ENCODE measurements around the gene CDKAL1.

Gene CDKAL1

GRCh38 chr6:21163110-21163837 lies 629.0 kb downstream of the CDKAL1 start:
- Histone ChIP-seq H3K27ac (ENCODE audit: low read length) (no peak overlapping the region), H3K9me3 (ENCODE audit: control insufficient read depth in 2 of 2, low read length in 2 of 2) (no peaks in the 10 kb centered on the region), H3K4me1 (ENCODE audit: control insufficient read depth, insufficient read depth, low read length) (no peaks in the 10 kb centered on the region), H3K9ac (ENCODE audit: low read length in 2 of 2) (no peak overlapping the region), H3K4me3 (ENCODE audit: low read length in 2 of 2) (no peak overlapping the region), H3K27me3 (ENCODE audit: control insufficient read depth in 1 of 2, insufficient read depth in 2 of 2, low read length in 2 of 2) (no peaks in the 10 kb centered on the region), H3K36me3 (ENCODE audit: control insufficient read depth in 2 of 2, insufficient read depth in 2 of 2, low read length in 2 of 2) (no peaks in the 10 kb centered on the region)

GRCh38 chr6:21163838-21164180 lies 629.6 kb downstream of the CDKAL1 start:
- Histone ChIP-seq H3K27ac (ENCODE audit: low read length) (no peak overlapping the region), H3K4me1 (ENCODE audit: control insufficient read depth, insufficient read depth, low read length) (no peaks in the 10 kb centered on the region), H3K9ac (ENCODE audit: low read length in 2 of 2) (no peak overlapping the region), H3K36me3 (ENCODE audit: control insufficient read depth in 2 of 2, insufficient read depth in 2 of 2, low read length in 2 of 2) (no peaks in the 10 kb centered on the region), H3K27me3 (ENCODE audit: control insufficient read depth in 1 of 2, insufficient read depth in 2 of 2, low read length in 2 of 2) (no peaks in the 10 kb centered on the region), H3K4me3 (ENCODE audit: low read length in 2 of 2) (no peak overlapping the region), H3K9me3 (ENCODE audit: control insufficient read depth in 2 of 2, low read length in 2 of 2) (no peaks in the 10 kb centered on the region)

GRCh38 chr6:21164768-21165326 lies 630.6 kb downstream of the CDKAL1 start:
- H3K27ac ChIP-seq (ENCODE audit: low read length), result no peak overlapping the region
- no peaks in the 10 kb centered on the region for H3K36me3 ChIP-seq (ENCODE audit: control insufficient read depth in 2 of 2, insufficient read depth in 2 of 2, low read length in 2 of 2)
- H3K27me3 ChIP-seq (ENCODE audit: control insufficient read depth in 1 of 2, insufficient read depth in 2 of 2, low read length in 2 of 2), result no peaks in the 10 kb centered on the region
- no peaks in the 10 kb centered on the region for H3K4me1 ChIP-seq (ENCODE audit: control insufficient read depth, insufficient read depth, low read length)
- no peak overlapping the region for H3K9ac ChIP-seq (ENCODE audit: low read length in 2 of 2)
- H3K9me3 ChIP-seq (ENCODE audit: control insufficient read depth in 2 of 2, low read length in 2 of 2), result no peaks in the 10 kb centered on the region
- H3K4me3 ChIP-seq (ENCODE audit: low read length in 2 of 2), result no peak overlapping the region

GRCh38 chr6:21166754-21167153 lies 632.5 kb downstream of the CDKAL1 start:
- no peak overlapping the region for H3K4me3 ChIP-seq (ENCODE audit: low read length in 2 of 2)
- H3K4me1 ChIP-seq (ENCODE audit: control insufficient read depth, insufficient read depth, low read length), result no peaks in the 10 kb centered on the region
- H3K27ac ChIP-seq (ENCODE audit: low read length), result no peak overlapping the region

GRCh38 chr6:21167790-21168189 lies 633.5 kb downstream of the CDKAL1 start:
- H3K36me3 ChIP-seq (ENCODE audit: control insufficient read depth in 2 of 2, insufficient read depth in 2 of 2, low read length in 2 of 2), result no peaks in the 10 kb centered on the region
- H3K27me3 ChIP-seq (ENCODE audit: control insufficient read depth in 1 of 2, insufficient read depth in 2 of 2, low read length in 2 of 2), result no peaks in the 10 kb centered on the region
- no peaks in the 10 kb centered on the region for H3K9me3 ChIP-seq (ENCODE audit: control insufficient read depth in 2 of 2, low read length in 2 of 2)
- no peak overlapping the region for H3K9ac ChIP-seq (ENCODE audit: low read length in 2 of 2)
- H3K4me3 ChIP-seq (ENCODE audit: low read length in 2 of 2), result no peak overlapping the region
- H3K27ac ChIP-seq (ENCODE audit: low read length), result no peak overlapping the region
- H3K4me1 ChIP-seq (ENCODE audit: control insufficient read depth, insufficient read depth, low read length), result no peaks in the 10 kb centered on the region

More at GRCh38 chr6:21166754-21167153, 632.5 kb downstream of the CDKAL1 start:
- H3K9ac ChIP-seq (ENCODE audit: low read length in 2 of 2), result no peak overlapping the region
- H3K9me3 ChIP-seq (ENCODE audit: control insufficient read depth in 2 of 2, low read length in 2 of 2), result no peaks in the 10 kb centered on the region
- no peaks in the 10 kb centered on the region for H3K27me3 ChIP-seq (ENCODE audit: control insufficient read depth in 1 of 2, insufficient read depth in 2 of 2, low read length in 2 of 2)
- no peaks in the 10 kb centered on the region for H3K36me3 ChIP-seq (ENCODE audit: control insufficient read depth in 2 of 2, insufficient read depth in 2 of 2, low read length in 2 of 2)

- Histone ChIP-seq H3K36me3 (ENCODE audit: control insufficient read depth in 2 of 2, insufficient read depth in 2 of 2, low read length in 2 of 2) (no peaks in the 10 kb centered on the region), H3K4me1 (ENCODE audit: control insufficient read depth, insufficient read depth, low read length) (no peaks in the 10 kb centered on the region), H3K9ac (ENCODE audit: low read length in 2 of 2) (no peak overlapping the region), H3K27me3 (ENCODE audit: control insufficient read depth in 1 of 2, insufficient read depth in 2 of 2, low read length in 2 of 2) (no peaks in the 10 kb centered on the region), H3K9me3 (ENCODE audit: control insufficient read depth in 2 of 2, low read length in 2 of 2) (no peaks in the 10 kb centered on the region), H3K27ac (ENCODE audit: low read length) (no peak overlapping the region), H3K4me3 (ENCODE audit: low read length in 2 of 2) (no peak overlapping the region)
These were observed 637.5 kb downstream of the CDKAL1 start for GRCh38 chr6:21171801-21172200.

- Histone ChIP-seq H3K36me3 (ENCODE audit: control insufficient read depth in 2 of 2, insufficient read depth in 2 of 2, low read length in 2 of 2) (no peaks in the 10 kb centered on the region), H3K27me3 (ENCODE audit: control insufficient read depth in 1 of 2, insufficient read depth in 2 of 2, low read length in 2 of 2) (no peaks in the 10 kb centered on the region), H3K9ac (ENCODE audit: low read length in 2 of 2) (no peak overlapping the region), H3K4me3 (ENCODE audit: low read length in 2 of 2) (no peak overlapping the region), H3K27ac (ENCODE audit: low read length) (no peak overlapping the region), H3K4me1 (ENCODE audit: control insufficient read depth, insufficient read depth, low read length) (no peaks in the 10 kb centered on the region), H3K9me3 (ENCODE audit: control insufficient read depth in 2 of 2, low read length in 2 of 2) (no peaks in the 10 kb centered on the region)
These were observed 638.8 kb downstream of the CDKAL1 start for GRCh38 chr6:21173031-21173430.

GRCh38 chr6:21173678-21174077 lies 639.4 kb downstream of the CDKAL1 start:
- Histone ChIP-seq H3K27me3 (ENCODE audit: control insufficient read depth in 1 of 2, insufficient read depth in 2 of 2, low read length in 2 of 2) (no peaks in the 10 kb centered on the region), H3K9ac (ENCODE audit: low read length in 2 of 2) (no peak overlapping the region), H3K4me3 (ENCODE audit: low read length in 2 of 2) (no peak overlapping the region), H3K4me1 (ENCODE audit: control insufficient read depth, insufficient read depth, low read length) (no peaks in the 10 kb centered on the region), H3K9me3 (ENCODE audit: control insufficient read depth in 2 of 2, low read length in 2 of 2) (no peaks in the 10 kb centered on the region), H3K36me3 (ENCODE audit: control insufficient read depth in 2 of 2, insufficient read depth in 2 of 2, low read length in 2 of 2) (no peaks in the 10 kb centered on the region), H3K27ac (ENCODE audit: low read length) (no peak overlapping the region)

GRCh38 chr6:21176197-21176596 lies 641.9 kb downstream of the CDKAL1 start:
- H3K27ac ChIP-seq (ENCODE audit: low read length), result no peak overlapping the region
- no peaks in the 10 kb centered on the region for H3K4me1 ChIP-seq (ENCODE audit: control insufficient read depth, insufficient read depth, low read length)
- H3K9ac ChIP-seq (ENCODE audit: low read length in 2 of 2), result no peak overlapping the region
- no peak overlapping the region for H3K4me3 ChIP-seq (ENCODE audit: low read length in 2 of 2)
- H3K36me3 ChIP-seq (ENCODE audit: control insufficient read depth in 2 of 2, insufficient read depth in 2 of 2, low read length in 2 of 2), result no peaks in the 10 kb centered on the region
- no peaks in the 10 kb centered on the region for H3K27me3 ChIP-seq (ENCODE audit: control insufficient read depth in 1 of 2, insufficient read depth in 2 of 2, low read length in 2 of 2)
- no peaks in the 10 kb centered on the region for H3K9me3 ChIP-seq (ENCODE audit: control insufficient read depth in 2 of 2, low read length in 2 of 2)

- Histone ChIP-seq H3K27me3 (ENCODE audit: control insufficient read depth in 1 of 2, insufficient read depth in 2 of 2, low read length in 2 of 2) (no peaks in the 10 kb centered on the region), H3K4me3 (ENCODE audit: low read length in 2 of 2) (no peak overlapping the region), H3K9me3 (ENCODE audit: control insufficient read depth in 2 of 2, low read length in 2 of 2) (no peaks in the 10 kb centered on the region), H3K27ac (ENCODE audit: low read length) (no peak overlapping the region), H3K4me1 (ENCODE audit: control insufficient read depth, insufficient read depth, low read length) (no peaks in the 10 kb centered on the region), H3K9ac (ENCODE audit: low read length in 2 of 2) (no peak overlapping the region), H3K36me3 (ENCODE audit: control insufficient read depth in 2 of 2, insufficient read depth in 2 of 2, low read length in 2 of 2) (no peaks in the 10 kb centered on the region)
These were observed 645.9 kb downstream of the CDKAL1 start for GRCh38 chr6:21180155-21180554.

- no peak overlapping the region for H3K27ac ChIP-seq (ENCODE audit: low read length)
- no peaks in the 10 kb centered on the region for H3K9me3 ChIP-seq (ENCODE audit: control insufficient read depth in 2 of 2, low read length in 2 of 2)
- H3K27me3 ChIP-seq (ENCODE audit: control insufficient read depth in 1 of 2, insufficient read depth in 2 of 2, low read length in 2 of 2), result no peaks in the 10 kb centered on the region
- no peaks in the 10 kb centered on the region for H3K36me3 ChIP-seq (ENCODE audit: control insufficient read depth in 2 of 2, insufficient read depth in 2 of 2, low read length in 2 of 2)
- no peaks in the 10 kb centered on the region for H3K4me1 ChIP-seq (ENCODE audit: control insufficient read depth, insufficient read depth, low read length)
- H3K9ac ChIP-seq (ENCODE audit: low read length in 2 of 2), result no peak overlapping the region
- no peak overlapping the region for H3K4me3 ChIP-seq (ENCODE audit: low read length in 2 of 2)
These were observed 646.6 kb downstream of the CDKAL1 start for GRCh38 chr6:21180800-21181337.
